Vagina (tissue), 2 donors: ENCODE measurements around the gene B4GALNT1. TPM values are rescaled to one million over a fixed set of nuclear protein-coding genes. Genes with fewer than 3 reads are reported as not detected.
"Not testable (repeated sequence)": the region's sequence is repeated elsewhere in the genome, so short reads cannot be mapped to it uniquely, and the experiment has no call there.

Experiments
- DNase-seq, 2 donors: peaks; one replicate each; pipeline ENCODE4 v3.0.0-alpha.2; 2017; ENCODE audit errors: extremely low spot score in 2 of 2
- H3K27ac ChIP-seq: fragments of 200-600 bp; sonication (generic); one replicate; pipeline ENCODE4 v1.5.1; 2019
- H3K27me3 ChIP-seq: fragments of 200-600 bp; sonication (generic); one replicate; pipeline ENCODE4 v1.5.1; 2019
- H3K36me3 ChIP-seq, 2 donors: fragments of 200-600 bp; sonication (generic); one replicate each; pipeline ENCODE4 v1.5.1; 2017 to 2019
- H3K4me1 ChIP-seq: fragments of 200-600 bp; sonication (generic); one replicate; pipeline ENCODE4 v1.5.1; 2019
- H3K4me3 ChIP-seq, 2 donors: fragments of 200-600 bp; sonication (generic); 1 replicate in 1 of 2; 2 replicates in 1 of 2; pipeline ENCODE4 v1.5.1; 2016 to 2019
- H3K9me3 ChIP-seq: fragments of 200-600 bp; sonication (generic); one replicate; pipeline ENCODE4 v1.5.1; 2019
- POLR2A ChIP-seq, 2 donors: fragments of 450-650 bp; IDR thresholded peaks; one replicate each; pipeline ENCODE4 v1.6.1; 2017; ENCODE audit warnings: antibody characterized with exemption in 2 of 2, mild to moderate bottlenecking in 2 of 2, moderate library complexity in 2 of 2
- POLR2AphosphoS5 ChIP-seq, 2 donors: sonication (generic); formaldehyde crosslinking; IDR thresholded peaks; one replicate each; pipeline ENCODE4 v1.9.0; 2017; ENCODE audit warnings: antibody characterized with exemption in 2 of 2, mild to moderate bottlenecking in 2 of 2, low read depth in 1 of 2; ENCODE audit not compliant: insufficient read depth in 1 of 2
- intact Hi-C: fragments of 100-400 bp; cut with DNase I; formaldehyde crosslinking; loops from one replicate; pipeline ENCODE4 v1.15.1; 2023
- total RNA-seq: library from RNA; depleted of rRNA; stranded (reverse); fragments of >200 nt; gene quantifications from one replicate; pipeline ENCODE4 v1.2.3, GENCODE V29; 2016
- TF ChIP-seq, protein P1 (sequence below), 3 experiments: fragments of 450-650 bp in 2 of 3; fragments of 200-600 bp in 1 of 3; sonication (generic) in 1 of 3; IDR thresholded peaks; one replicate each; pipeline ENCODE4 v1.5.1; 2017 to 2019; ENCODE audit warnings: antibody characterized with exemption in 3 of 3, mild to moderate bottlenecking in 2 of 3, moderate library complexity in 2 of 3

The B4GALNT1 gene
- total RNA-seq, 1 donor from 2014 or later: 7.6 TPM

DNA sequence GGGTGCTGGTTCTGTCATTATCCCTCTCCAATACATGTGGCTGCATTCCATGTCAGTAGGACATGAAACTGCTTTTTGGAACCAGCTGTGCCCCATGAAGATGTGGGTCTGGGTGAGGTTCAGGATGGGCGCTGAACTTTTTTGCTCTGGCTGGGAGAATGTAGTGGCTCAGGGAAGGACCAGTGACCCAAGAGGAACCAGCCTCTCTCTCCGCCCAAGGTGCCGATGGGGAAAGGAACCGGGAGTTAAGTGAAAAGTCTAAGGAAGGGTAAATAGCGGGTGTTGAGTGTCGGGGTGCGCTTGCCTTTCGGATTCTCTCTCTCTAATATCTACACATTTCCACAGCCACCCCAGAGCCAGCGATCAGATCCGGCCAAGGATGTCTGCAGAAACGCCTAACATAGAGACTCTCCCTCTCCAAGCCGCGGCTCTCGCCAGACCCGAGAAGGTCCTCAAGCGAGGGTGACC lies 14.0 kb downstream of the B4GALNT1 start:
- intact Hi-C loops: no loop called here
- no peak for DNase-seq
- TF ChIP-seq POLR2A (IDR thresholded peaks at IDR 0.05) (no peak), POLR2AphosphoS5 (IDR thresholded peaks at IDR 0.05; ENCODE audit: insufficient read depth in 1 of 2, low read depth in 1 of 2) (no peak)
- TF ChIP-seq, protein P1, sequence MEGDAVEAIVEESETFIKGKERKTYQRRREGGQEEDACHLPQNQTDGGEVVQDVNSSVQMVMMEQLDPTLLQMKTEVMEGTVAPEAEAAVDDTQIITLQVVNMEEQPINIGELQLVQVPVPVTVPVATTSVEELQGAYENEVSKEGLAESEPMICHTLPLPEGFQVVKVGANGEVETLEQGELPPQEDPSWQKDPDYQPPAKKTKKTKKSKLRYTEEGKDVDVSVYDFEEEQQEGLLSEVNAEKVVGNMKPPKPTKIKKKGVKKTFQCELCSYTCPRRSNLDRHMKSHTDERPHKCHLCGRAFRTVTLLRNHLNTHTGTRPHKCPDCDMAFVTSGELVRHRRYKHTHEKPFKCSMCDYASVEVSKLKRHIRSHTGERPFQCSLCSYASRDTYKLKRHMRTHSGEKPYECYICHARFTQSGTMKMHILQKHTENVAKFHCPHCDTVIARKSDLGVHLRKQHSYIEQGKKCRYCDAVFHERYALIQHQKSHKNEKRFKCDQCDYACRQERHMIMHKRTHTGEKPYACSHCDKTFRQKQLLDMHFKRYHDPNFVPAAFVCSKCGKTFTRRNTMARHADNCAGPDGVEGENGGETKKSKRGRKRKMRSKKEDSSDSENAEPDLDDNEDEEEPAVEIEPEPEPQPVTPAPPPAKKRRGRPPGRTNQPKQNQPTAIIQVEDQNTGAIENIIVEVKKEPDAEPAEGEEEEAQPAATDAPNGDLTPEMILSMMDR (IDR thresholded peaks at IDR 0.05): no peak
- H3K36me3 ChIP-seq: peaks cover 0 to 11% of the 10 kb centered on the region in 2 donors
- H3K4me1 ChIP-seq: peaks cover 21% of the 10 kb centered on the region
- no peak overlapping the region for H3K27ac ChIP-seq
- H3K4me3 ChIP-seq: no peak overlapping the region
- H3K9me3 ChIP-seq: no peaks in the 10 kb centered on the region
- H3K27me3 ChIP-seq: no peaks in the 10 kb centered on the region

DNA sequence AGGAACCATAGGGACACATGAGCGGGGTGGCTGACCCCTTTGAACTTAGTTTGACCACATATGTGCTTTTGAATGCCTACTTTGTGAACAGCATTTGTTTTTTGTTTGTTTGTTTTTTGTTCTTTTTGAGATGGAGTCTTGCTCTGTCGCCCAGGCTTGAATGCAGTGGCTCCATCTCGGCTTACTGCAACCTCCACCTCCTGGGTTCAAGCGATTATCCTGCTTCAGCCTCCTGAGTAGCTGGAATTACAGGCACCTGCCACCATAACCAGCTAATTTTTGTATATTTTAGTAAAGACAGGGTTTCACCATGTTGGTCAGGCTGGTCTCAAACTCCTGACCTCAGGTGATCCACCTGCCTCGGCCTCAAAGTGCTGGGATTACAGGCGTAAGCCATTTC lies 14.6 kb downstream of the B4GALNT1 start:
- peaks cover 0 to 11% of the 10 kb centered on the region in 2 donors for H3K36me3 ChIP-seq
- intact Hi-C loops, H3K27ac ChIP-seq, H3K27me3 ChIP-seq, DNase-seq, H3K4me3 ChIP-seq, H3K9me3 ChIP-seq: not testable (repeated sequence)
- H3K4me1 ChIP-seq: peaks cover 21% of the 10 kb centered on the region

DNA sequence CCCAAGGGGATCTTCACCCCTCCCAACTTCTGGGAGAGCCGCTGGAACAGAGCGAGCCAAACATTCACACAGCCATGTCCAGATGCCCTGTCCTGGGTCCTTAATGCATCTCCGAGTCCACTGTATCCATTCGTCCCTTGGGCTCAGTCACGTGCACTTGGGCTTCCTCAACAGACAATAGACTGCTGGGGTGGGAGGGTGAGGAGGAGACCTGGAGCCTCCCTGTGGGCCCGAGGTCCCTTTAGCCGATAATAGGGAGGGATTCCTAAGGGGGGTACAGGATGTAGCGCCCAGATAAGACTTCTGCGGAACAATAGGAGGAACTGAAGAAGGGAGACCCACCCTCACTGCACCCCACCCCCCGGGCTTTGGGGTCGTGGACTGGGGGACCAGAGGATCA lies 15.1 kb downstream of the B4GALNT1 start:
- DNase-seq: no peak
- intact Hi-C loops: no loop called here
- Histone ChIP-seq H3K4me3 (no peak overlapping the region), H3K36me3 (peaks cover 0 to 11% of the 10 kb centered on the region in 2 donors), H3K27me3 (no peaks in the 10 kb centered on the region), H3K27ac (no peak overlapping the region), H3K9me3 (no peaks in the 10 kb centered on the region), H3K4me1 (peaks cover 21% of the 10 kb centered on the region)
- TF ChIP-seq, protein P1 (IDR thresholded peaks at IDR 0.05): no peak
- no peak for TF ChIP-seq POLR2A (IDR thresholded peaks at IDR 0.05)
- no peak for TF ChIP-seq POLR2AphosphoS5 (IDR thresholded peaks at IDR 0.05; ENCODE audit: insufficient read depth in 1 of 2, low read depth in 1 of 2)

DNA sequence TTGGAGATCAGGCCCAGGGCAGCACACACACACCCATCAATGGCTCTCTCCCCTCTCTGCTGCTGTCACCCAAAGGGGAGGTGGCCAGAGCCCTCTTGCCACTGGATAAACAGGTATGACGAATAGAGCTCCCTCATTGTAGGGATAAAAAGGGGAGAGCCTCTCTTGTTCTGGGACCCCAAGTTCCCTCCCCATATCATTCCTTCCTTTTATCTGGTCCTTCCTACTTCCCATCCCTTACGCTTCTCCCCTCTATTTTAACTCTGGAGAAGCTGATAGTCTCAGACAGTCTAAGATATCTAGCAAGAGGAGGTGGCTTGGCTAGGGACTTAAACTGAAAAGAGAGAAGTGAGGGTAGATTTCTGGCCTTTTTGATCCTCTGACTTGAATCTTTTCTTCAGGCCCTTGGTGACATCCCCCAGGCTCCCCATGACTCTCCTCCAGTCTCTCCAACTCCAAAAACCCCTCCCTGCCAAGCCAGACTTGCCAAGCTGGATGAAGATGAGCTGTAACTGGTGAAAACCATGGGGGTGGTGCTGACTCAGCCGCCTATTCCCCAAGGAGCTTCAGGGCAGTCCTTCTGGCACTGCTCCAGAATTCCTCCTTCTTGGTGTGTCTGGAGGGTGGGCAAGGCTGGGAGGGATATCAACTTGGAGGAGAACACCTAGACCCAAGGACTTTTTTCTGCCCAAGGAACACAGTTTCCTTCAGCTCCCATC lies 16.5 kb downstream of the B4GALNT1 start:
- DNase-seq: no peak
- no peak for TF ChIP-seq POLR2AphosphoS5 (IDR thresholded peaks at IDR 0.05; ENCODE audit: insufficient read depth in 1 of 2, low read depth in 1 of 2)
- no peak for TF ChIP-seq POLR2A (IDR thresholded peaks at IDR 0.05)
- TF ChIP-seq, protein P1 (IDR thresholded peaks at IDR 0.05): no peak
- H3K9me3 ChIP-seq: no peaks in the 10 kb centered on the region
- no peaks in the 10 kb centered on the region for H3K27me3 ChIP-seq
- peaks cover 0 to 11% of the 10 kb centered on the region in 2 donors for H3K36me3 ChIP-seq
- intact Hi-C loops: no loop called here
- H3K27ac ChIP-seq: no peak overlapping the region
- no peak overlapping the region for H3K4me3 ChIP-seq
- peaks cover 26% of the 10 kb centered on the region for H3K4me1 ChIP-seq

DNA sequence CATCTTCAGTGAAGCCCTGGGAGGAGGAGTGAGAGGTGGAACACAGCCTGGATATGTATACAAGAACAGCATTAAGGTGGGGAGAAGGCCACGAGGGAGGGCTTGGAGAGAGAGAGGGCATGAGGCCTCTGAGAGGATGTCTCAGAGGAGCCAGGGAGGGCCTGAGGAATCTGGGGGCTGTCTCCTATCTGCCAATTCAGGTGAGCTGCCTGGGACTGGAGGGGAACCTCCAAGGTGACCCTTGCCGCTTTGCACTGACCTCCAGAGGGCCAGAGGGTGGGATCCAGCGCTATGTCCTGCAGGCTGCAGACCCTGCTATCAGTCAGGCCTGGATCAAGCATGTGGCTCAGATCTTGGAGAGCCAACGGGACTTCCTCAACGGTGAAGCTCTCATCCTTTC lies 17.4 kb downstream of the B4GALNT1 start:
- Histone ChIP-seq H3K27me3 (no peaks in the 10 kb centered on the region), H3K27ac (no peak overlapping the region), H3K36me3 (peaks cover 0 to 11% of the 10 kb centered on the region in 2 donors)

More for the DNA sequence above, 17.4 kb downstream of the B4GALNT1 start:
- TF ChIP-seq POLR2AphosphoS5 (IDR thresholded peaks at IDR 0.05; ENCODE audit: insufficient read depth in 1 of 2, low read depth in 1 of 2) (no peak), POLR2A (IDR thresholded peaks at IDR 0.05) (no peak)
- TF ChIP-seq, protein P1 (IDR thresholded peaks at IDR 0.05): no peak
- H3K4me3 ChIP-seq: no peak overlapping the region
- no peaks in the 10 kb centered on the region for H3K9me3 ChIP-seq
- H3K4me1 ChIP-seq: peaks cover 23% of the 10 kb centered on the region
- intact Hi-C loops: no loop called here
- DNase-seq: no peak
